Mucosa of gallbladder (tissue), 1 donor: Measurements from ENCODE around the gene KCTD13. TPM values are rescaled to one million over a fixed set of nuclear protein-coding genes. Genes with fewer than 3 reads are reported as not detected.
A peak's percentile ranks its signal among the peaks of the same experiment; 100 is the strongest.
"Not testable (repeated sequence)": the region's sequence is repeated elsewhere in the genome, so short reads cannot be mapped to it uniquely, and the experiment has no call there.

ENCODE experiments used
- DNase-seq: peaks from one replicate; pipeline ENCODE4 v3.0.0-alpha.2; 2020; ENCODE audit warnings: low spot score
- total RNA-seq: library from RNA; stranded (reverse); gene quantifications from one replicate; pipeline ENCODE4 v1.2.1, GENCODE V29; 2021
- donor health status: DM: no; HTN: no; CAD: no.

The KCTD13 gene
- total RNA-seq, 1 donor from 2014 or later = 28.4 TPM

- DNase-seq = peak; percentile 70
Observed at GRCh38 chr16:29877266-29877961, 48.6 kb downstream of the KCTD13 start.

GRCh38 chr16:29876594-29877249, 49.3 kb downstream of the KCTD13 start:
- no peak for DNase-seq

- DNase-seq = no peak
Observed at GRCh38 chr16:29876217-29876593, 49.8 kb downstream of the KCTD13 start.

GRCh38 chr16:29875206-29875605, 50.8 kb downstream of the KCTD13 start:
- no peak for DNase-seq

- DNase-seq = no peak
Observed at GRCh38 chr16:29873319-29873718, 52.7 kb downstream of the KCTD13 start.

GRCh38 chr16:29871822-29872546, 54.0 kb downstream of the KCTD13 start:
- DNase-seq = no peak

- DNase-seq = not testable (repeated sequence)
Observed at GRCh38 chr16:29869067-29869466, 57.0 kb downstream of the KCTD13 start.

GRCh38 chr16:29868396-29869009, 57.5 kb downstream of the KCTD13 start:
- DNase-seq = no peak

- no peak for DNase-seq
Observed at GRCh38 chr16:29864205-29864604, 61.8 kb downstream of the KCTD13 start.

- no peak for DNase-seq
Observed at GRCh38 chr16:29863669-29863984, 62.4 kb downstream of the KCTD13 start.

GRCh38 chr16:29862884-29863668, 63.0 kb downstream of the KCTD13 start, which contains the start of gene CDIPT:
CDIPT (minus strand) TSS chr16:29863226; CDS start chr16:29862857, 369 bp downstream.
- peak; percentile 95 for DNase-seq

- peak; percentile 27 for DNase-seq
Observed at GRCh38 chr16:29862383-29862883, 63.6 kb downstream of the KCTD13 start.

GRCh38 chr16:29860218-29860617, 65.8 kb downstream of the KCTD13 start:
- DNase-seq = no peak

GRCh38 chr16:29858974-29859373, 67.1 kb downstream of the KCTD13 start:
- DNase-seq = no peak

GRCh38 chr16:29858149-29858849, 67.7 kb downstream of the KCTD13 start:
- no peak for DNase-seq

GRCh38 chr16:29857133-29857760, 68.8 kb downstream of the KCTD13 start:
- DNase-seq = no peak
